GM23338 (cell line): Measurements from ENCODE around the gene ME3.

Source experiments
- EZH2 ChIP-seq: fragments of 200-600 bp; sonication (generic); IDR thresholded peaks from one replicate; pipeline ENCODE4 v1.8.0; 2017; ENCODE audit warnings: antibody characterized with exemption, mild to moderate bottlenecking, low read depth; ENCODE audit not compliant: unreplicated experiment
- TF ChIP-seq, protein P1 (sequence below), 2 experiments: fragments of 200-600 bp in 1 of 2; sonication (generic) in 1 of 2; conservative IDR thresholded peaks; 2 replicates each; pipeline versions ENCODE4 v1.5.1 to v1.6.1; 2016 to 2017; ENCODE audit warnings: antibody characterized with exemption in 2 of 2, low read depth in 2 of 2, mild to moderate bottlenecking in 2 of 2, moderate library complexity in 1 of 2

DNA sequence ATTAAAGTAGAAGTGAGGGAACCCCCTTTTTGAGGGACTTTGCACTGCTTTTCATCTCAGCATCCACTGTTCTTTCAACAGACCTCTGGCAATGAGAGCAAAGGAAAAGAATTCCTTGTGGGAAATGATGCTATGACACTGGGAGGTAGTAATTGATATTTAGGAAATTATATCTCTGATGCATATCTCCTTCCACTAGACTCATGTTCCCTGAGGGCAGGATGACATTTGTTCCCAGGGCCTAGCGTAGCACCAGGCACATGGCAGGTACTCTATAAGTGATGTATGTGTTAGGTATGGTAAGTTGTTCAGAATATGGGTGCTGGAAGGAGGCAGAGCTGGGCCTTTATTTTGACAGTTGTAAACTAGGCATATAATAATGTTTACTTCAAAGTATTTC is 154.9 kb downstream of the ME3 start:
- TF ChIP-seq, protein P1, sequence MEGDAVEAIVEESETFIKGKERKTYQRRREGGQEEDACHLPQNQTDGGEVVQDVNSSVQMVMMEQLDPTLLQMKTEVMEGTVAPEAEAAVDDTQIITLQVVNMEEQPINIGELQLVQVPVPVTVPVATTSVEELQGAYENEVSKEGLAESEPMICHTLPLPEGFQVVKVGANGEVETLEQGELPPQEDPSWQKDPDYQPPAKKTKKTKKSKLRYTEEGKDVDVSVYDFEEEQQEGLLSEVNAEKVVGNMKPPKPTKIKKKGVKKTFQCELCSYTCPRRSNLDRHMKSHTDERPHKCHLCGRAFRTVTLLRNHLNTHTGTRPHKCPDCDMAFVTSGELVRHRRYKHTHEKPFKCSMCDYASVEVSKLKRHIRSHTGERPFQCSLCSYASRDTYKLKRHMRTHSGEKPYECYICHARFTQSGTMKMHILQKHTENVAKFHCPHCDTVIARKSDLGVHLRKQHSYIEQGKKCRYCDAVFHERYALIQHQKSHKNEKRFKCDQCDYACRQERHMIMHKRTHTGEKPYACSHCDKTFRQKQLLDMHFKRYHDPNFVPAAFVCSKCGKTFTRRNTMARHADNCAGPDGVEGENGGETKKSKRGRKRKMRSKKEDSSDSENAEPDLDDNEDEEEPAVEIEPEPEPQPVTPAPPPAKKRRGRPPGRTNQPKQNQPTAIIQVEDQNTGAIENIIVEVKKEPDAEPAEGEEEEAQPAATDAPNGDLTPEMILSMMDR (conservative IDR thresholded peaks at IDR 0.05; ENCODE audit: low read depth in 2 of 2): no peak
- no peak for TF ChIP-seq EZH2
